K562 (cell line): ENCODE measurements around the gene AP2S1. TPM values are rescaled to one million over a fixed set of nuclear protein-coding genes. Genes with fewer than 3 reads are reported as not detected.
A peak's percentile ranks its signal among the peaks of the same experiment; 100 is the strongest.

Experiments
- ATAC-seq: fragments of 200-7000 bp; cut with Tn5 transposase; 3 replicates; pipeline ENCODE4 v1.9.1; 2020; ENCODE audit warnings: moderate library complexity
- BruUV-seq: library from RNA; stranded (reverse); fragments of 400-500 nt; replicated peaks from 2 replicates; lab custom pipeline; 2021; lab: Mats Ljungman, UMichigan
- CTCF ChIA-PET: fragments of 300-600 bp; formaldehyde crosslinking; extraction: SDS; loops from one replicate; lab custom pipeline; 2021; ENCODE audit warnings: low intra/inter-chr PET ratio; lab: Yijun Ruan, JAX
- POLR2A ChIA-PET: fragments of 300-600, 350-650 bp; sonication (Branson Sonifier 250); formaldehyde crosslinking; extraction: SDS; loops from one replicate; lab custom pipeline; 2021; ENCODE audit warnings: antibody characterized with exemption, inconsistent platforms; lab: Yijun Ruan, JAX
- DNase-seq, 4 experiments: peaks; one replicate each; pipeline versions ENCODE4 v3.0.0 to v3.0.0-alpha.2; 2011 to 2018; ENCODE audit warnings: low spot score in 3 of 4, mixed read lengths in 3 of 4; ENCODE audit errors: extremely low read depth in 1 of 4
- FAIRE-seq: peaks from 2 replicates; lab custom pipeline; 2011; peaks lifted over from hg19 to GRCh38; lab: Jason Lieb, UNC
- H2AFZ ChIP-seq: 2 replicates; pipeline ENCODE4 v1.6.0; 2011; ENCODE audit warnings: low read depth, low read length, control low read depth, inconsistent platforms
- H3K27ac ChIP-seq: fragments of 200-600 bp; 3 replicates; pipeline ENCODE4 v1.8.0; 2011; ENCODE audit warnings: low read depth, mild to moderate bottlenecking, control low read depth, inconsistent platforms, low read length, moderate library complexity, mixed read lengths; ENCODE audit errors: extremely low read depth
- H3K27me3 ChIP-seq, 2 experiments: fragments of 300-600 bp in 1 of 2; 2 replicates in 1 of 2; 3 replicates in 1 of 2; pipeline versions ENCODE4 v1.6.0 to v1.8.0; 2011; ENCODE audit warnings: inconsistent platforms in 2 of 2, low read length in 2 of 2, mild to moderate bottlenecking in 1 of 2, mixed read lengths in 1 of 2, moderate library complexity in 1 of 2; ENCODE audit not compliant: control insufficient read depth in 2 of 2, insufficient read depth in 2 of 2
- H3K36me3 ChIP-seq: fragments of 300-600 bp; 3 replicates; pipeline ENCODE4 v1.8.0; 2011; ENCODE audit warnings: mild to moderate bottlenecking, low read length, inconsistent platforms; ENCODE audit not compliant: control insufficient read depth, insufficient read depth
- H3K4me1 ChIP-seq, 2 experiments: fragments of 200-600 bp in 1 of 2; replicated peaks in 1 of 2; 2 replicates in 1 of 2; 3 replicates in 1 of 2; pipeline versions ENCODE4 v1.5.1 to v1.8.0; 2011; ENCODE audit warnings: inconsistent platforms in 2 of 2, low read length in 2 of 2, mild to moderate bottlenecking in 1 of 2, mixed read lengths in 1 of 2, moderate library complexity in 1 of 2; ENCODE audit not compliant: control insufficient read depth in 2 of 2, insufficient read depth in 2 of 2
- H3K4me2 ChIP-seq: 2 replicates; pipeline ENCODE4 v1.6.1; 2011; ENCODE audit warnings: low read length, control low read depth, inconsistent platforms, mixed read lengths; ENCODE audit not compliant: insufficient read depth
- H3K4me3 ChIP-seq: fragments of 200-600 bp; sonication (generic), shearing (Covaris generic); 2 replicates; pipeline ENCODE4 v1.5.1; 2016; ENCODE audit warnings: control low read depth, inconsistent platforms
- H3K79me2 ChIP-seq: fragments of 200-600 bp; 3 replicates; pipeline ENCODE4 v1.8.0; 2011; ENCODE audit warnings: low read length, inconsistent platforms; ENCODE audit not compliant: control insufficient read depth, insufficient read depth
- H3K9ac ChIP-seq, 2 experiments: 2 replicates each; pipeline versions ENCODE4 v1.6.0 to v1.6.1; 2011; ENCODE audit warnings: low read depth in 2 of 2, low read length in 2 of 2, control low read depth in 1 of 2, inconsistent platforms in 1 of 2, mild to moderate bottlenecking in 1 of 2, mixed read lengths in 1 of 2; ENCODE audit not compliant: insufficient read depth in 1 of 2
- H3K9me1 ChIP-seq: one replicate; pipeline ENCODE4 v1.6.0; 2011; ENCODE audit warnings: inconsistent platforms, mild to moderate bottlenecking, low read length, moderate library complexity; ENCODE audit not compliant: control insufficient read depth, insufficient read depth
- H3K9me3 ChIP-seq: replicated peaks from 2 replicates; pipeline ENCODE4 v1.5.1; 2011; ENCODE audit warnings: low read depth, low read length, inconsistent platforms; ENCODE audit not compliant: control insufficient read depth, insufficient read depth
- H4K20me1 ChIP-seq: replicated peaks from 2 replicates; pipeline ENCODE4 v1.6.1; 2011; ENCODE audit warnings: low read length, inconsistent platforms, mixed read lengths; ENCODE audit not compliant: control insufficient read depth, insufficient read depth
- EP300 ChIP-seq: IDR thresholded peaks from 2 replicates; pipeline ENCODE4 v1.6.1; 2012; ENCODE audit warnings: low read length, improper control_type of control experiment
- ESRRA ChIP-seq: fragments of 450-650 bp; IDR thresholded peaks from 2 replicates; pipeline ENCODE4 v1.6.1; 2014; ENCODE audit warnings: low read depth, mild to moderate bottlenecking, moderate library complexity, borderline replicate concordance
- NR2C2 ChIP-seq, 2 experiments: fragments of 200-800 bp in 1 of 2; sonication (Bioruptor generic) in 1 of 2; sonication (generic) in 1 of 2; formaldehyde crosslinking in 1 of 2; IDR thresholded peaks; 2 replicates each; pipeline versions ENCODE4 v1.6.1 to v1.8.0; 2016 to 2022; ENCODE audit warnings: mild to moderate bottlenecking in 1 of 2, missing compliant biosample characterization in 1 of 2, missing genetic modification characterization in 1 of 2, missing genetic modification reagents in 1 of 2
- WGBS: fragments of 100-300 bp; shearing (Covaris generic); methylation state at CpG from one replicate; pipeline ENCODE4 v1.1.6; 2016; ENCODE audit warnings: low coverage, mixed read lengths; ENCODE audit not compliant: insufficient coverage; ENCODE audit errors: missing lambda C conversion rate; 5-methylcytosine and 5-hydroxymethylcytosine counted together
- in situ Hi-C: fragments of 300-500 bp; cut with MboI; formaldehyde crosslinking; loops from 4 replicates; pipeline ENCODE4 v1.15.0; 2018; ENCODE audit warnings: inconsistent platforms, mixed read lengths
- intact Hi-C: fragments of 100-400 bp; cut with micrococcal nuclease; formaldehyde crosslinking; loops from 2 replicates; pipeline ENCODE4 v1.14.2; 2022
- polyA plus RNA-seq, 8 experiments: library from polyadenylated mRNA; depleted of rRNA in 4 of 8; stranded (reverse) in 5 of 8; unstranded in 3 of 8; fragments of >200 nt; fragmentation: Nextera tagmentation in 2 of 8; fragmentation: Illumina TruSeq in 1 of 8; extraction: Ambion mirVana in 2 of 8; extraction: Trizol in 1 of 8; gene quantifications; 2 replicates each; pipeline versions ENCODE4 v1.2.1 to v1.2.3, GENCODE V29; 2011 to 2014; ENCODE audit warnings: inconsistent platforms in 1 of 8, missing spikeins in 1 of 8
- total RNA-seq, 7 experiments: library from RNA; depleted of rRNA in 6 of 7; stranded (reverse); fragments of >200 nt in 6 of 7; fragmentation: Illumina TruSeq in 2 of 7; extraction: Trizol in 2 of 7; gene quantifications; 2 replicates each; pipeline versions ENCODE4 v1.2.1 to v1.2.3, GENCODE V29; 2011 to 2021; ENCODE audit warnings: low replicate concordance in 1 of 7
- TF ChIP-seq, protein P1 (sequence below), 2 experiments: fragments of 450-650 bp; IDR thresholded peaks; 2 replicates each; pipeline ENCODE4 v1.6.1; 2018; ENCODE audit warnings: mild to moderate bottlenecking in 2 of 2, low read depth in 1 of 2; ENCODE audit not compliant: partially characterized antibody in 2 of 2
- TF ChIP-seq, protein P2 (sequence below): fragments of 450-650 bp; formaldehyde crosslinking; IDR thresholded peaks from 2 replicates; pipeline ENCODE4 v1.4.0; 2022; ENCODE audit warnings: missing genetic modification characterization
- TF ChIP-seq, protein P3 (sequence below): IDR thresholded peaks from 2 replicates; pipeline ENCODE4 v1.6.1; 2016; ENCODE audit warnings: missing genetic modification characterization, missing compliant biosample characterization

Gene AP2S1
- total and polyA plus RNA-seq, 9 of the 15 experiments (the other 6 are each of a cell fraction or from before 2014, with no cell fraction given): 32.4 to 294 (median 136) TPM

DNA sequence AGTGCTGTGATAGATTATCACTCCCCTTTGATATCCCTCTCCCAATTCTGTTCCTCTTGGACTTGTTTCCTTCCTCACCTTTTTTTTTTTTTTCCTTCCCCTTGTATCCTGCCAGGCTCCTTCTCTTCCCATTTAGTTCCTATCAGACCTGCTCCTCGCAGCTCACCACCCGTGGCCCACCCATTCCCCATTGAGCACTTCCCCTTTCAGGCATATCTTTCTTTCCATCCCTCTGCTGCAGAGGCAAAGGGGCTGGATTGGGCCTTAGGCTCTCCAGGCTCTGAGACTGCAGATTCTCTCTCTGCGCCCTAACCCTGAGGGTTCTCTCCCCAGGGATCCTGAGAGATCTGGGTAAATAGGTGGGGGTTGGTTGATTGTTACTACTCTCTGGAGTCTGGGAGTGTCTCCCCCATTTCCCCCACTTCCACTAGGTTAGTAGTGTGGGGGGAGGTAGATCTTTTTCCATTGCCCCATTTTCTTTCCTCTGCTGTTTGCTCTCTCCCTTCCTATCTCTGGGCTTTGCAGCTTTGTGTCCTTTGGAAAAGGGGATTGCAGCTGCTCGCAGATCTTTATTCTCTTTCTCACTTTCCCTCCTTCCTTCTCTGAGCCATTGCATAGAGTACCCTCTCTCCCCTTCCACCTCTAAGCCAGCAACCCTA lies 12.5 kb upstream of the AP2S1 start (continued):
- TF ChIP-seq, protein P1, sequence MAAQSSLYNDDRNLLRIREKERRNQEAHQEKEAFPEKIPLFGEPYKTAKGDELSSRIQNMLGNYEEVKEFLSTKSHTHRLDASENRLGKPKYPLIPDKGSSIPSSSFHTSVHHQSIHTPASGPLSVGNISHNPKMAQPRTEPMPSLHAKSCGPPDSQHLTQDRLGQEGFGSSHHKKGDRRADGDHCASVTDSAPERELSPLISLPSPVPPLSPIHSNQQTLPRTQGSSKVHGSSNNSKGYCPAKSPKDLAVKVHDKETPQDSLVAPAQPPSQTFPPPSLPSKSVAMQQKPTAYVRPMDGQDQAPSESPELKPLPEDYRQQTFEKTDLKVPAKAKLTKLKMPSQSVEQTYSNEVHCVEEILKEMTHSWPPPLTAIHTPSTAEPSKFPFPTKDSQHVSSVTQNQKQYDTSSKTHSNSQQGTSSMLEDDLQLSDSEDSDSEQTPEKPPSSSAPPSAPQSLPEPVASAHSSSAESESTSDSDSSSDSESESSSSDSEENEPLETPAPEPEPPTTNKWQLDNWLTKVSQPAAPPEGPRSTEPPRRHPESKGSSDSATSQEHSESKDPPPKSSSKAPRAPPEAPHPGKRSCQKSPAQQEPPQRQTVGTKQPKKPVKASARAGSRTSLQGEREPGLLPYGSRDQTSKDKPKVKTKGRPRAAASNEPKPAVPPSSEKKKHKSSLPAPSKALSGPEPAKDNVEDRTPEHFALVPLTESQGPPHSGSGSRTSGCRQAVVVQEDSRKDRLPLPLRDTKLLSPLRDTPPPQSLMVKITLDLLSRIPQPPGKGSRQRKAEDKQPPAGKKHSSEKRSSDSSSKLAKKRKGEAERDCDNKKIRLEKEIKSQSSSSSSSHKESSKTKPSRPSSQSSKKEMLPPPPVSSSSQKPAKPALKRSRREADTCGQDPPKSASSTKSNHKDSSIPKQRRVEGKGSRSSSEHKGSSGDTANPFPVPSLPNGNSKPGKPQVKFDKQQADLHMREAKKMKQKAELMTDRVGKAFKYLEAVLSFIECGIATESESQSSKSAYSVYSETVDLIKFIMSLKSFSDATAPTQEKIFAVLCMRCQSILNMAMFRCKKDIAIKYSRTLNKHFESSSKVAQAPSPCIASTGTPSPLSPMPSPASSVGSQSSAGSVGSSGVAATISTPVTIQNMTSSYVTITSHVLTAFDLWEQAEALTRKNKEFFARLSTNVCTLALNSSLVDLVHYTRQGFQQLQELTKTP (IDR thresholded peaks at IDR 0.05; ENCODE audit: low read depth in 1 of 2, partially characterized antibody in 2 of 2): peak in 1 of 2 experiments; percentile 37

DNA sequence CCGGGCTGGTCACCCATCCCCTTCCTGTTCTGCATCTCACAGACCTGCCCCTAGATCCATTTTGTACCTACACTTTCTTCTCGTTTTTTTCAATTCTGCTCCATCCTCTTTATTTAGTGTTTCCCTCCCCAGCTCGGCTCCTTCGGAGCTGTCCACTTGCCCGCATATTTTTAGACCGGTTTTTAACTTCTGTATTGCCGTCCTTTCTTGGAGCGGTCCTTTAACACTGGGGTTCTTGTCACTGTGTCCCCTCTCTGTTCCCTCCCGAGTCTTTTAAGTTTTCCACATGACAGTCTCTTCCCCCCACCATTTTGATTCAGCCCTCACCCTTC lies 11.8 kb upstream of the AP2S1 start:
- H3K4me3 ChIP-seq: peak overlapping the region; percentile 73
- peaks cover 28 to 39% of the 10 kb centered on the region in 2 experiments; a peak in 4 of 5 replicates for H3K4me1 ChIP-seq
- peak overlapping the region; percentile 63 to 95; a peak in 3 of 4 replicates for H3K9ac ChIP-seq
- peaks cover 71% of the 10 kb centered on the region for H3K79me2 ChIP-seq
- CTCF ChIA-PET: no interaction called here
- H3K36me3 ChIP-seq: peaks cover 11% of the 10 kb centered on the region; the same call in 2 of the 3 replicates
- peak overlapping the region; percentile 82 for H3K4me2 ChIP-seq
- peak overlapping the region; percentile 99 for H3K27ac ChIP-seq
- no peak for FAIRE-seq
- no peaks in the 10 kb centered on the region for H3K9me3 ChIP-seq
- in situ Hi-C loops (no loop called here), intact Hi-C loops (loop anchor here (5.0 to 10.0 kb wide), 3 partner anchors 65 to 382 kb away; partner anchors contain the start of gene ZC3H4)
- no peak for ATAC-seq
- no TSS peak for BruUV-seq
- under 1% methylated on average over 9 of the region's 9 CpGs for WGBS
- peaks cover 34% of the 10 kb centered on the region for H4K20me1 ChIP-seq
- no peaks in the 10 kb centered on the region for H3K27me3 ChIP-seq
- no peaks in the 10 kb centered on the region for H3K9me1 ChIP-seq
- POLR2A ChIA-PET: interaction anchor here (0.6 to 2.9 kb wide), 9 partner anchors 15 to 251 kb away, joined by 3 to 11 read pairs (median 4); partner anchors contain the start of gene ZC3H4
- peak in 2 of 4 experiments; percentile 15 to 42 for DNase-seq
- H2AFZ ChIP-seq: no peak overlapping the region
- no peak for TF ChIP-seq EP300
- TF ChIP-seq ESRRA: no peak
- TF ChIP-seq, protein P2, sequence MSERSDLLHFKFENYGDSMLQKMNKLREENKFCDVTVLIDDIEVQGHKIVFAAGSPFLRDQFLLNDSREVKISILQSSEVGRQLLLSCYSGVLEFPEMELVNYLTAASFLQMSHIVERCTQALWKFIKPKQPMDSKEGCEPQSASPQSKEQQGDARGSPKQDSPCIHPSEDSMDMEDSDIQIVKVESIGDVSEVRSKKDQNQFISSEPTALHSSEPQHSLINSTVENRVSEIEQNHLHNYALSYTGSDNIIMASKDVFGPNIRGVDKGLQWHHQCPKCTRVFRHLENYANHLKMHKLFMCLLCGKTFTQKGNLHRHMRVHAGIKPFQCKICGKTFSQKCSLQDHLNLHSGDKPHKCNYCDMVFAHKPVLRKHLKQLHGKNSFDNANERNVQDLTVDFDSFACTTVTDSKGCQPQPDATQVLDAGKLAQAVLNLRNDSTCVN (CRISPR knock-in tag): no peak
- TF ChIP-seq, protein P3, sequence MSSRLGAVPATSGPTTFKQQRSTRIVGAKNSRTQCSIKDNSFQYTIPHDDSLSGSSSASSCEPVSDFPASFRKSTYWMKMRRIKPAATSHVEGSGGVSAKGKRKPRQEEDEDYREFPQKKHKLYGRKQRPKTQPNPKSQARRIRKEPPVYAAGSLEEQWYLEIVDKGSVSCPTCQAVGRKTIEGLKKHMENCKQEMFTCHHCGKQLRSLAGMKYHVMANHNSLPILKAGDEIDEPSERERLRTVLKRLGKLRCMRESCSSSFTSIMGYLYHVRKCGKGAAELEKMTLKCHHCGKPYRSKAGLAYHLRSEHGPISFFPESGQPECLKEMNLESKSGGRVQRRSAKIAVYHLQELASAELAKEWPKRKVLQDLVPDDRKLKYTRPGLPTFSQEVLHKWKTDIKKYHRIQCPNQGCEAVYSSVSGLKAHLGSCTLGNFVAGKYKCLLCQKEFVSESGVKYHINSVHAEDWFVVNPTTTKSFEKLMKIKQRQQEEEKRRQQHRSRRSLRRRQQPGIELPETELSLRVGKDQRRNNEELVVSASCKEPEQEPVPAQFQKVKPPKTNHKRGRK (tag): peak; percentile 38; the same call in 1 of the 2 replicates
- TF ChIP-seq NR2C2 (CRISPR knock-in tag; IDR thresholded peaks at IDR 0.05): no peak
- TF ChIP-seq NR2C2 (tag; IDR thresholded peaks at IDR 0.05): 0 out of 2 replicates have a peak, but pooled peaks have one; percentile 0
